Stimulated activated CD8-positive, alpha-beta memory T cell treated with anti-CD3 and anti-CD28 coated beads, Interleukin-4, amount 100 ng/mL, for 24 hours (primary cell): ENCODE results near the gene OGDHL.
A peak's percentile ranks its signal among the peaks of the same experiment; 100 is the strongest.
"Not testable (repeated sequence)": the region's sequence is repeated elsewhere in the genome, so short reads cannot be mapped to it uniquely, and the experiment has no call there.

Experiments
- DNase-seq: peaks from one replicate; pipeline ENCODE4 v3.0.0-alpha.2; 2020; ENCODE audit warnings: low read depth

Gene OGDHL

GRCh38 chr10:49761789-49762565, at the start of gene OGDHL:
TSS of gene OGDHL (minus strand) at chr10:49762323. CDS start at chr10:49758592, 3,731 bp downstream.
- DNase-seq: peak; percentile 57

- DNase-seq: no peak
Measured at GRCh38 chr10:49803988-49804387, 41.9 kb upstream of the OGDHL start.

DNA sequence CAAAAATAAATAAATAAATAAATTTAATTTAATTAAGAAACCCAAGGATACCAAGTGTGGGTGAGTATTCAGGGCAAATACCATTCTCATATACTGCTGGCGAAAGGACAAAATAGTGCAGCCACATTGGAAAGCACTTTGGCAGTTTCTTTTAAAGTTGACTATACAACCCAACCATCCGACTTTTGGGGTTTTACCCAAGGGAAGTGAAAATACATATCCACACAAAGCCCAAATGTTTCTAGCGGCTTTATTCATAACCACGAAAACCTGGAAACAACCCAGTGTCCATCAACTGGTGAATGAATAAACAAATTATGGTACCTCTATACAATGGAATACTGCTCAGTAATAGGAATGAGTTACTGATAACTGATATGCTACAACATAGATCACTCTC, 36.2 kb upstream of the OGDHL start:
- DNase-seq: no peak

DNA sequence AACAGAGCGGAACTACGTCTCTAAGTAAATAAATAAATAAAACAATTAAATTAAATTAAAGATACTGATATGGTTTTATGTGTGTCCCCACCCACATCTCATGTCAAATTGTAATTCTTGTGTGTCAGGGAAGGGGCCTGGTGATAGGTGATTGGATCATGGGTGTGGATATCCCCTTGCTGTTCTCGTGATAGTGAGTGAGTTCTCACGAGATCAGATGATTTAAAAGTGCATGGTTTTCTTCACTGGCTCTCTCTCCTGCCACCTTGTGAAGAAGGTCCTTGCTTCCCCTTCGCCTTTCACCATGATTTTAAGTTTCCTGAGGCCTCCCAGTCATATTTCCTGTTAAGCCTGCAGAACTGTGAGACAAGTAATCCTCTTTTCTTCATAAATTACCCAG, 29.0 kb upstream of the OGDHL start:
- no peak for DNase-seq

GRCh38 chr10:49784681-49785080, 22.6 kb upstream of the OGDHL start:
- DNase-seq: no peak

DNA sequence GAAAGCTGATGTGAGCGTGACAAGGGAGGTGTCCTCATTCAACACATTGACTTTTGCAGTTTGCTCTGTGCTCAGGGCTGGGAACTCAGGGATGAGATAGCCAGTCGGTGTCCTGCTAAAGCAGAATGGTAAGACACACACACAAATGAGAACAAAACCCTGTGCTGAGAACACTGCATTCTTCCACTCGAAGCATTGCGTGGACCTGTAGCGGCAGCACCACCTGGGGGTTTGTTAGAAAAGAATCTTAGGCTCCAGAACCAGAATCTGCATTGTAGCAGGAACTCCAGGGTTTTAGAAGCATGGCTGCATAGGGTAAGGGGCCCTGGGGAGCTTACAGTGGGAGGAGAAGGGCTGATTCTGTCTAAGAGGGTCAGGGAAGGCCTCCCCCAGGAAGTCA, 21.5 kb upstream of the OGDHL start:
- DNase-seq: no peak

DNA sequence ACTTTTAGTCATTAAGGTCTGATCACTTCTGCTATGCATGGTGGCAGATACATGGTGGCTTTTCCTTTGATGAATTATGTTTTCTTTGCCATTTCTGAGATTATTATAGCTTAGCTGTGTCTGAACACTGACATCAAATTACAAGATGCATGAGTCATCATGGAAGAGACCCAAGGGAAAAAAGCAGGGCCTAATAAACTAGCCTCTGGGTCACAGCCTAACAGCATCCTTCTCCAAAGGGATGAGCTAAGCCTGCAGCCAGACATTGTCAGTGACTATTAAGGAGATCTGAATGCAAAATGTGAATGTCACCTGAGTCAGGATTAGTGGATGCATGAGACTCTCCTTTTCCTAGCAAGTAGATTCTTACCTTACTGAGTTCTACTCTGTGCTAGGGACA, 19.1 kb upstream of the OGDHL start:
- DNase-seq: no peak

DNA sequence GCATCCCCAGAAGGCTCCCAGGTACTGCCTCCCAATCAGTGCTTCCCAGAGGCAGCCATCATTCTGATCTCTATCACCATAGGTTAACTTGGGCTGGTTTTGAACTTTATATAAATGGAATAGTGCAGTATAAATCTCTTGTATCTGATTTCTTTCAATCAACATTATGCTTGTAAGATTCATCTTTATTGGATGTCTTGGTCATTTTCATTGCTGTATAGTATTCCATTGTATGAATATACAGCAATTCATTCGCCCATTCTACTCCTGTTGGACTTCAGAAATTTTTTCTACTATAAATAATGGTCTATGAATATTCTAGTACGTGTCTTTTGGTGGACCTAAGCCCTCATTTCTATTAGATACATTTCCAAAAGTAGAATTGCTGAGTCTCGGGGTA, 16.1 kb upstream of the OGDHL start:
- no peak for DNase-seq

GRCh38 chr10:49776851-49777250, 14.7 kb upstream of the OGDHL start:
- DNase-seq: no peak

GRCh38 chr10:49775014-49775413, 12.9 kb upstream of the OGDHL start:
- no peak for DNase-seq

DNA sequence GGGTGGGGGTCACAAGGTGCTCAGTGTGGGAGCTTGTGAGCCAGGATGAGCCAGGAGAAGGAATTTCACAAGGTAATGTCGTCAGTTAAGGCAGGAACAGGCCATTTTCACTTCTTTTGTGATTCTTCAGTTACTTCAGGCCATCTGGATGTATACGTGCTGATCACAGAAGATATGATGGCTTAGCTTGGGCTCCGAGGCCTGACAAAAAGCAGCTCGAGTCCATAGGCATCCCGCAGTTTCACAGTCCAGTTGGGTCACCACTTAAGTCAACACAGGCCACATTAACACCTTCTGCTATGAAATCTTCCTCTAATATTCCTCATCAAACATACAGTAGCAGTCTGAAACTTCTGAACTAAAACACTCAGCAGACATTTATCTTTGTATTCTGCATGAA, 10.8 kb upstream of the OGDHL start:
- DNase-seq: not testable (repeated sequence)

DNA sequence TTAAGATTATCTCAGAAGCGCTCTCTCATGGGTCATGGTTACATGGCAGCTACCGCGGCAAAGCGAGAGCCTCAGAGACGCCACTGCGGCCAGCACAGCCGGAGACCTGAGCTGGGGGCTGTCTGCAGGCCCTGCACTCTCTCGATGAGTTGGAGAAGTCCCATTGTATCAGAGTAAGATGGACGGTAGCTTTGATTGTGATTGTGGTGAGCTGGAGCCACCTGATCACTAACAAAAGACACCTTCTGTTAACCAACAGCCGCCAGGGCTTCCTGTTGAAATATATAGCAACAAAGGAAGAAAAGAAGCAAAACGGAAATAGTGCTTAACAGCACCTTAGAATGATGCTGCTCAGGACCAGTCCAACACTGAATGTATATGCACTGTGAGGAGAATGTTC, 8.9 kb upstream of the OGDHL start:
- DNase-seq: not testable (repeated sequence)

GRCh38 chr10:49769692-49770091, 7.6 kb upstream of the OGDHL start:
- no peak for DNase-seq

- DNase-seq: no peak
Measured at GRCh38 chr10:49768731-49769130, 6.6 kb upstream of the OGDHL start.

- DNase-seq: no peak
Measured at GRCh38 chr10:49768329-49768728, 6.2 kb upstream of the OGDHL start.

DNA sequence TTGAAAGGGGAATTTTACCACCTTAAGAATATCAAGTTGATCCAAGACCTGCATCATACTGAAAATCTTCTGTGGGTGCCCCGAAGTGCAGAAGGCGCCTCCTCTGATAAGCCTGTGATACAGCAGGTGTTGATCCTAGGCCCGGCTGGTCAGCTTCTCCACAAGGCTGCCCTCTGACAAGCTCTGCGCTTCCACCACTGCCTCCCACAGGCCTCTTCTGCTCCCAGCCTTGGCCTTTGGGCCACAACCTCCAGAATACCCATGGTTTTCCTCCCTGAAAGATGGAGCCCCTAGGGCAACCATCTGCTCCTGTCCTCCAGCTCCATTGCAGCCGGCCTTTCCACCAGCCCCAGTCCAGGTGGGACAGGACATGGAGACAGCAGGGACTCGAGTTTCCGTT, 5.6 kb upstream of the OGDHL start:
- DNase-seq: no peak

- no peak for DNase-seq
Measured at GRCh38 chr10:49766484-49766883, 4.4 kb upstream of the OGDHL start.

GRCh38 chr10:49762566-49762877, 399 bp upstream of the OGDHL start:
- no peak for DNase-seq

DNA sequence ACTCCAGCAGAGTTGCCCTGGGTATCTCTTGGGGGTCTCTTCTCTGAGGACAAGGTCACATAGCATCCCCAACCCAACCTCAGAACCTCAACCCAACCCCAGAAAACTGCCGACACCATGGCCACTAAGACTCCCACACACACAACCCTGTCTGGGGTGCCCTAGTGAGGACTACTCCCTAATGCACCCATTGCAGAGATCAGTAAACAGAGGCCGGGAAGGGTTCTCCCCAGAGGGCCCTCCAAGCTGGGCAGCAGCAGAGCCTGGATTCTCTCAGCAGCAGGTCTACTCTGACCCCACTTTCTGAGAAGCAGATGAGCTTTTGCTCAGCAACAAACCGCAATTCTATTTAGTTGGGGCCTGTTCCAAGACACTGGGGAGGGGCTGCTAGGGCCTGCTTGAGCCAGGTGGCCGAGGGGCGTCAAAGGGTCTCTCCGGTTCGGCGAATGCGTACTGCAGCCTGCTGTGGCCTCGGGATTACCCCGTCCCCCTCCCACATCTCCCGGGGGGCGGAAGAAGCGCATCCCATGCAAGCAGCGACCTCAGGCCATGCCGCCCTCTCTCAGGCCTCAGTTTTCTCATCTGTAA, 828 bp downstream of the OGDHL start:
- DNase-seq: no peak

GRCh38 chr10:49760789-49761188, 1.3 kb downstream of the OGDHL start:
- DNase-seq: no peak

DNA sequence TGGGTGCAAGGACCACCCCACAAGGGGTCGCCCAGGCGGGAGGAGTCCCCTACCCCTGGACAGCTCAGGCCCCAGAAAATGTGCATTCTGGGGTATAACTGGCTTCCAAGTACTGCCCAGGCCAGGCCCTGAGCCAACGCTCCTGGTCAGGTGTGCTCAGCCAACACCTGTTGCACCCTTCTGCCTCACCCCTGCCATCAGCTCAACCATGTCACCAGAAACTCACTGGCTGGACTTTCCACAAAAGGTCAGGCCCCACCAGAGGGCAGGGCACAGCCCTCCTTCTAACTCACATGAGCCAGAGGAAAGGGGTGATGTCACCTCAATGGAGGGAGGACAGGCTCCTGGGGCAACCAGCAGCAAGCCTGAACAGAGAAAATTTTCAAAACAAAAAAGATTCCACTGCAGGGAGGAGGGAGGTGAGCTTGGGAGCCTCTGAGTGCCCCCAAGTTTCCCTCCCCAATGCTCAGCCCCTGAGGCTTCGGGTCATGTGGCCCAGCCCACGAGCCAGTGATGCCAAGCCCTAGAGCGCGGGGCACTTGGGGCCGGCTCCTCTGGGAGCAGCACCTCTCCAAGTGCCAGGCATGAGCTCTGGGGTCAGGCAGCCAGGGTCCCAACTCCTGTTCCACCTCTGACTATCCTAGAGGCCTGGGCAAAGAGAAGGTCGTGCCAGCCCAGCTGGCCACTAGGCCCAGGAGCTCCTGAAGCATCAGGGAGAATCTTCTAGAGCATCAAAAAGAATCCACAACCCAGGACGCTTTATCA, 2.2 kb downstream of the OGDHL start:
- DNase-seq: no peak

DNA sequence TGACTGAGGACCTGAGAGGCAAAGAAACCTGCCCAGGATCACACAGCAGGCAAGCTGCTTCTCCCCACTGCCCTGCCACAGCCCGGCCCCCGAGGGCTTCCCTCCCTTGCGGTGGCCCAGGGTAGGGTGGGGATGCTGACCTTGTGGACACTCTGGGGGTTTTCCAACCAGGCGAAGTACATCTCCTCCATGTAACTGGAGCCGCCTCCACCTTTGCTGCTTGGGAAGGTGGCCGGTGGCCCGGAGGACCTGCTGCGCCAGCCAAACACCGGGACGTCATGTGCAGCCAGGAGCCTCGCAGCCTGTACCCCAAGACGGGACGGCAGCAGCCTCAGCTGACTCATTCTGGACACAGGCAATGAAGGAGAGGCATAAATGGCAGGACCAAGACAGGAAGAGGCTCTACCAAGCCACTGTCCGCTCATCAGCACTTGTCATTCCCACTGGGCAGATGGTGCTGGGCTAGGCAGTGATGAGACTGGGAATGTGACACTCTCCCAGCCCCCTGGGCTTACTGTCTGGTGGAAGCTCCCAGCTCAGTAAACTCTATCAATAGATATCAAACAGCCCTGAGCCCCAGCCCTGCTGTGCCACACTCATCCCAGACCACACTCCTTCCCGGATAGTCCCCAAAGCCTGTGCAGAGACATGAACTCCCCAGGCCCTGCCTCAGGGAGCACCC, 3.7 kb downstream of the OGDHL start:
- no peak for DNase-seq

GRCh38 chr10:49756641-49757040, 5.5 kb downstream of the OGDHL start:
- no peak for DNase-seq
